Measurements from ENCODE around the gene DBX1.

Gene DBX1, protein sequence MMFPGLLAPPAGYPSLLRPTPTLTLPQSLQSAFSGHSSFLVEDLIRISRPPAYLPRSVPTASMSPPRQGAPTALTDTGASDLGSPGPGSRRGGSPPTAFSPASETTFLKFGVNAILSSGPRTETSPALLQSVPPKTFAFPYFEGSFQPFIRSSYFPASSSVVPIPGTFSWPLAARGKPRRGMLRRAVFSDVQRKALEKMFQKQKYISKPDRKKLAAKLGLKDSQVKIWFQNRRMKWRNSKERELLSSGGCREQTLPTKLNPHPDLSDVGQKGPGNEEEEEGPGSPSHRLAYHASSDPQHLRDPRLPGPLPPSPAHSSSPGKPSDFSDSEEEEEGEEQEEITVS

DNA sequence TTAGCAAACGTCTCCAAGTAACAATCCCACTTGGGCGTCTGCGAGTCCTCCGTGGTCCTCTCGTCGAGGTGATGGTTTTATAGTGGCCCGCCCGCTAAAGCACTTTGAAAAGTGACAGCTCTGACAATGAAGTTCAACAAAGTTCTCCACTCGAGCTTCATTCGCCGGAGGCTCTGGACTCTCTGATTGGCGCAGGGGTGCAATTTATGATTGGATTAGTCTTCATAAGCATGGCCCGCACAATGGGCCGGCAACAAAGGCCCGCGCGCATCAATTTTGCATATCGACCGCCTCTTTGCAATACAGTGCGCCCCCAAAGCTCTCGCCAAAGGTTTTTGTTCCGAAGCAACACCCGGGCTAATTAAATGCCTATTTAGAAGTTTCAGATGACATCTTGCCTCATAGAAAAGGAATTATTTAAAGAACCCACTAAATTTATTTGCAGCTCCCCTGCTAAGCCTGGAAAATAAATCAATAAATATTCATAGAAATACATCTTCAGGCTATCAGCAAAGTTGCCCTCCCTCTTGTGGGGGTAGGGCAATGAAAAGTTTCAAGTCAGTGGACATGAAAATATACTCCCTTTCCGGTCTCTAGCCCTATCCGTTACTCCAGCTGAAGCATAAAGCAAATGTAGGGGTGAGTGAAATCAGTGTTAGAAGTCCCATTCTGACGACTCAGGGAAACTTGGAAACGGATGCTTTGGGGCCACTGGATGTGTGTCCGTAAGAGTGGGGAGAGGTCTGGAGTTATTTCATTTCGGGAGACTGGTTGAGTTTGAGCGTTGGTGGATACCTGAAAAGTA is at the start of gene DBX1:
DBX1 (minus strand) TSS at position 51 of the 805 bp plus-strand sequence. CDS start 151 bp downstream, outside the sequence.
- no peaks in the 10 kb centered on the region for H4K20me1 ChIP-seq (ENCODE audit: insufficient read depth)
- no peaks in the 10 kb centered on the region for H3K36me3 ChIP-seq (ENCODE audit: insufficient read depth)
- TF ChIP-seq, protein P1, sequence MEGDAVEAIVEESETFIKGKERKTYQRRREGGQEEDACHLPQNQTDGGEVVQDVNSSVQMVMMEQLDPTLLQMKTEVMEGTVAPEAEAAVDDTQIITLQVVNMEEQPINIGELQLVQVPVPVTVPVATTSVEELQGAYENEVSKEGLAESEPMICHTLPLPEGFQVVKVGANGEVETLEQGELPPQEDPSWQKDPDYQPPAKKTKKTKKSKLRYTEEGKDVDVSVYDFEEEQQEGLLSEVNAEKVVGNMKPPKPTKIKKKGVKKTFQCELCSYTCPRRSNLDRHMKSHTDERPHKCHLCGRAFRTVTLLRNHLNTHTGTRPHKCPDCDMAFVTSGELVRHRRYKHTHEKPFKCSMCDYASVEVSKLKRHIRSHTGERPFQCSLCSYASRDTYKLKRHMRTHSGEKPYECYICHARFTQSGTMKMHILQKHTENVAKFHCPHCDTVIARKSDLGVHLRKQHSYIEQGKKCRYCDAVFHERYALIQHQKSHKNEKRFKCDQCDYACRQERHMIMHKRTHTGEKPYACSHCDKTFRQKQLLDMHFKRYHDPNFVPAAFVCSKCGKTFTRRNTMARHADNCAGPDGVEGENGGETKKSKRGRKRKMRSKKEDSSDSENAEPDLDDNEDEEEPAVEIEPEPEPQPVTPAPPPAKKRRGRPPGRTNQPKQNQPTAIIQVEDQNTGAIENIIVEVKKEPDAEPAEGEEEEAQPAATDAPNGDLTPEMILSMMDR (conservative IDR thresholded peaks at IDR 0.05; ENCODE audit: low read depth, low read length) = no peak
- H2AFZ ChIP-seq (ENCODE audit: low read depth) = no peak within 1 kb of the TSS
- H3K4me1 ChIP-seq (ENCODE audit: low read depth, poor library complexity, severe bottlenecking) = no peaks in the 10 kb centered on the region
- H3K27me3 ChIP-seq (ENCODE audit: insufficient read depth, low read depth) = peaks cover 9% of the 10 kb centered on the region; the same call in 1 of the 2 replicates
- H3K79me2 ChIP-seq (ENCODE audit: insufficient read depth, low read depth) = no peaks in the 10 kb centered on the region
- no peak within 1 kb of the TSS for H3K27ac ChIP-seq
- H3K4me2 ChIP-seq = no peak within 1 kb of the TSS
- no peak within 1 kb of the TSS for H3K9ac ChIP-seq
- H3K4me3 ChIP-seq (IDR thresholded peaks at IDR 0.05; ENCODE audit: insufficient read depth, low read depth, low read length) = no peak within 1 kb of the TSS

DNA sequence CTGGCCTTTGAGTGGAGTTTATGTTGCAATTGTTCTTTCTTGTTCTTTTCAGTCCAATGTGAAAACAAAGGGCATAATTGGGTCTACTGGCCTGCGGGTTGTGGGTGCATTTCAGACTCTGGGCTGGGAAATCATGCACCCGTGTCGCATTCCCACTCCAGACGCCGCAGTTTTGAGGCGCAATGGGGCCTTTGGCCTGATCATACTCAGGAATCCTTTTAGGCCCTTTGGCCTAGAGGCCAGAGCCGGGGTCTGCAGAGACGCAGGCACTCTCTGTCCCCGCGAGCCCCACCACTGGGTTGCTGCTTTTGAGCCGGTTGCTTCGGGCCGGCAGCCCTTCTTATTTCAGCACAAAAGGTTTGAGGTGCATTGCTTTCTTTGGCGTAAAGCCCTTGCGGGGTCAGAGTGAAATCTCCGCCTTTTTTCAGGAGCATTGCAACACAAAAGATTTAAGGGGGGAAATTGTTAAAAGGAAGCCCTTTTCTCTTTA is 48.4 kb upstream of the DBX1 start:
- TF ChIP-seq, protein P1 (conservative IDR thresholded peaks at IDR 0.05; ENCODE audit: low read depth, low read length) = no peak
- Histone ChIP-seq H3K79me2 (ENCODE audit: insufficient read depth, low read depth) (no peaks in the 10 kb centered on the region), H3K4me2 (no peak overlapping the region), H3K4me3 (IDR thresholded peaks at IDR 0.05; ENCODE audit: insufficient read depth, low read depth, low read length) (no peak overlapping the region), H3K27ac (no peak overlapping the region), H3K36me3 (ENCODE audit: insufficient read depth) (no peaks in the 10 kb centered on the region), H3K9ac (no peak overlapping the region), H4K20me1 (ENCODE audit: insufficient read depth) (no peaks in the 10 kb centered on the region), H2AFZ (ENCODE audit: low read depth) (no peak overlapping the region), H3K27me3 (ENCODE audit: insufficient read depth, low read depth) (no peaks in the 10 kb centered on the region), H3K4me1 (ENCODE audit: low read depth, poor library complexity, severe bottlenecking) (no peaks in the 10 kb centered on the region)

DNA sequence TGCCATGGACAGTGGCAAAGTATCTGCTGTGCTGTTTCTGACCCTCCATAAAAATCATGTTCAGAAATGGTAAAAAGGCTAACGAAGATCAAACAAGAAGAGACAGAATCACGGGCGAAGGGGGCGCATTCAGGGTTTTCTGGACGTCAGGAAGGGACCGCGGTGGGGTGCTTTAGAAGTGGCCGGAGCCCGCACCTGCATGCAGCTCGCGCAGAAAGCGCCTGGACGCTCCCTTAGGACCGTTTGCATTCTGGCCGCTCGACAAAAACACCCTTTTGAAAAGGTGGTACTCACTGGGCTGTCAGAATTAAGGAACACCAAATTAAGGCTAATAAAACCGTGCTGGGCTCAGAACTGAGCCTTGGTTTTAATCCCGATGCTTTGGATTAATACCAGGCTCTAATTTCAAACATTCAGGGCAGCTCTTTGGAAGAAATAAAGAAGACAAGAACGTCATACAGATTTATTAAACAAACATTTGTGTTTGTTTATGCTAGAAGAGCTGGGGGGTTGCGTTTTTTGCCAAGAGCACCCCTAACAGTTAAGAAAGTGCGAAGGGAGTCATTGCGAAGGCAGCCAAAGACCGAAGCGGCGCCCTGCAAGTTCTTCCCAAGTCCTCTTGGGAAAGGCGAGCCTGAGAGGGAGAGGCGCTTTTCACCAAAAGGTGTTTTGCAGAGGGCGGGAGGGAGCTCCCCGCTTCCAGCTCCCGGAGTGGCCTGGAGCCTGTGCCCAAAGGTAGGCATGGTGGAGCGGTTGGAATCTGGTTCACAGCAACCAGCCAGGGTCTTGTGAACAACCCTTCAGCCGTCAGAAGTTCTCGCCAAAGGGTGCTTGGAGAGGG is 47.7 kb upstream of the DBX1 start:
- H3K9ac ChIP-seq = no peak overlapping the region
- H3K27ac ChIP-seq = no peak overlapping the region
- H3K79me2 ChIP-seq (ENCODE audit: insufficient read depth, low read depth) = no peaks in the 10 kb centered on the region
- no peaks in the 10 kb centered on the region for H3K27me3 ChIP-seq (ENCODE audit: insufficient read depth, low read depth)
- no peaks in the 10 kb centered on the region for H3K4me1 ChIP-seq (ENCODE audit: low read depth, poor library complexity, severe bottlenecking)
- no peak overlapping the region for H2AFZ ChIP-seq (ENCODE audit: low read depth)
- H3K4me2 ChIP-seq = no peak overlapping the region
- no peaks in the 10 kb centered on the region for H4K20me1 ChIP-seq (ENCODE audit: insufficient read depth)
- no peaks in the 10 kb centered on the region for H3K36me3 ChIP-seq (ENCODE audit: insufficient read depth)
- H3K4me3 ChIP-seq (IDR thresholded peaks at IDR 0.05; ENCODE audit: insufficient read depth, low read depth, low read length) = no peak overlapping the region
- TF ChIP-seq, protein P1 (conservative IDR thresholded peaks at IDR 0.05; ENCODE audit: low read depth, low read length) = no peak

DNA sequence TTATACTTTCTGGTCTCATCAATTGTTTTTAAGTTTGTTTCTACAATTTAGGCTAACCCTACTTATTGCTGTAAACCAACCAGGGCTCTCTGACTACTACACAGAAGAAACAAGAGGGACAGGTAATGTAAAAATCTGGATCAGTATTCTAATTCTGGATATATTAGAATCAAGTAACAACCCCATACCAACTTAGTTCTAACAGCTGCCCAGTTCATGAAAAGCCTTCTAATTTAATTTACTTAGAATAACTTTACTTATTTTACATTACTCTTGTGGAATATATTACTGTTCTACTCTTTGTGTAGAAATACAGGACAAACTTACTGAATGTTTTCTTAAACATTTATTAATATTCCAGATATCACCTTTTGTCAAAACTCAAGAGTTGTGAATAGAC is 45.5 kb upstream of the DBX1 start:
- Histone ChIP-seq H3K36me3 (ENCODE audit: insufficient read depth) (no peaks in the 10 kb centered on the region), H3K4me3 (IDR thresholded peaks at IDR 0.05; ENCODE audit: insufficient read depth, low read depth, low read length) (no peak overlapping the region), H3K4me2 (no peak overlapping the region), H4K20me1 (ENCODE audit: insufficient read depth) (no peaks in the 10 kb centered on the region), H3K27me3 (ENCODE audit: insufficient read depth, low read depth) (no peaks in the 10 kb centered on the region), H3K4me1 (ENCODE audit: low read depth, poor library complexity, severe bottlenecking) (no peaks in the 10 kb centered on the region), H3K9ac (no peak overlapping the region), H3K27ac (no peak overlapping the region), H3K79me2 (ENCODE audit: insufficient read depth, low read depth) (no peaks in the 10 kb centered on the region), H2AFZ (ENCODE audit: low read depth) (no peak overlapping the region)
- TF ChIP-seq, protein P1 (conservative IDR thresholded peaks at IDR 0.05; ENCODE audit: low read depth, low read length) = no peak

Measured in KMS-11 (cell line).